Trophoblast cell (in vitro differentiated cells and primary cell): Measurements from ENCODE around the gene SHCBP1L.

Experiments used
- DNase-seq, 2 donors: peaks; one replicate each; pipeline ENCODE4 v3.0.0-alpha.2; 2016
- H2AFZ ChIP-seq: 2 replicates; pipeline ENCODE4 v1.6.1; 2013; ENCODE audit warnings: low read length, moderate library complexity, mild to moderate bottlenecking; ENCODE audit not compliant: insufficient read depth, poor library complexity
- H2AK5ac ChIP-seq: 2 replicates; pipeline ENCODE4 v1.6.1; 2013; ENCODE audit warnings: mild to moderate bottlenecking, low read length
- H2BK120ac ChIP-seq: 2 replicates; pipeline ENCODE4 v1.6.1; 2013; ENCODE audit warnings: low read length, mild to moderate bottlenecking, moderate library complexity; ENCODE audit not compliant: insufficient read depth, poor library complexity
- H2BK12ac ChIP-seq: 2 replicates; pipeline ENCODE4 v1.6.1; 2013; ENCODE audit warnings: mild to moderate bottlenecking, low read length, moderate library complexity
- H2BK5ac ChIP-seq: 2 replicates; pipeline ENCODE4 v1.6.1; 2013; ENCODE audit warnings: low read length, low read depth, moderate library complexity, mild to moderate bottlenecking; ENCODE audit not compliant: poor library complexity
- H3K14ac ChIP-seq: 2 replicates; pipeline ENCODE4 v1.6.1; 2013; ENCODE audit warnings: mild to moderate bottlenecking, low read length
- H3K18ac ChIP-seq: 2 replicates; pipeline ENCODE4 v1.6.1; 2013; ENCODE audit warnings: mild to moderate bottlenecking, low read length
- H3K23ac ChIP-seq: 2 replicates; pipeline ENCODE4 v1.6.1; 2013; ENCODE audit warnings: low read length
- H3K27ac ChIP-seq: 2 replicates; pipeline ENCODE4 v1.5.1; 2013; ENCODE audit warnings: low read depth, mild to moderate bottlenecking, inconsistent platforms, low read length, moderate library complexity
- H3K27me3 ChIP-seq: 2 replicates; pipeline ENCODE4 v1.6.1; 2013; ENCODE audit warnings: inconsistent platforms, mild to moderate bottlenecking, low read length, moderate library complexity; ENCODE audit not compliant: insufficient read depth
- H3K36me3 ChIP-seq, 2 experiments: 1 replicate in 1 of 2; 2 replicates in 1 of 2; pipeline ENCODE4 v1.6.1; 2013; ENCODE audit warnings: low read length in 2 of 2, mild to moderate bottlenecking in 2 of 2, moderate library complexity in 1 of 2; ENCODE audit not compliant: insufficient read depth in 2 of 2, control insufficient read depth in 1 of 2
- H3K4ac ChIP-seq: 2 replicates; pipeline ENCODE4 v1.6.1; 2013; ENCODE audit warnings: low read depth, mild to moderate bottlenecking, low read length, moderate library complexity
- H3K4me1 ChIP-seq, 2 experiments: 1 replicate in 1 of 2; 2 replicates in 1 of 2; pipeline ENCODE4 v1.6.1; 2013; ENCODE audit warnings: low read length in 2 of 2, mild to moderate bottlenecking in 2 of 2, moderate library complexity in 1 of 2; ENCODE audit not compliant: insufficient read depth in 2 of 2, control insufficient read depth in 1 of 2
- H3K4me2 ChIP-seq: 2 replicates; pipeline ENCODE4 v1.6.1; 2013; ENCODE audit warnings: inconsistent platforms, mild to moderate bottlenecking, low read length, moderate library complexity
- H3K4me3 ChIP-seq: 2 replicates; pipeline ENCODE4 v1.5.1; 2013; ENCODE audit warnings: mild to moderate bottlenecking, low read depth, low read length, inconsistent platforms
- H3K79me1 ChIP-seq: one replicate; pipeline ENCODE4 v1.6.1; 2013; ENCODE audit warnings: low read length
- H3K79me2 ChIP-seq: 2 replicates; pipeline ENCODE4 v1.6.1; 2013; ENCODE audit warnings: low read length, mild to moderate bottlenecking; ENCODE audit not compliant: control insufficient read depth, insufficient read depth, poor library complexity
- H3K9ac ChIP-seq: 2 replicates; pipeline ENCODE4 v1.6.1; 2013; ENCODE audit warnings: mild to moderate bottlenecking, low read length
- H3K9me3 ChIP-seq: 2 replicates; pipeline ENCODE4 v1.6.1; 2013; ENCODE audit warnings: low read depth, mild to moderate bottlenecking, control low read depth, inconsistent platforms, low read length; ENCODE audit not compliant: insufficient read depth
- H4K12ac ChIP-seq: 2 replicates; pipeline ENCODE4 v1.6.1; 2013; ENCODE audit warnings: low read depth, mild to moderate bottlenecking, low read length, moderate library complexity
- H4K8ac ChIP-seq: 2 replicates; pipeline ENCODE4 v1.6.1; 2013; ENCODE audit warnings: low read depth, mild to moderate bottlenecking, low read length, moderate library complexity
- H4K91ac ChIP-seq: one replicate; pipeline ENCODE4 v1.6.1; 2013; ENCODE audit warnings: low read depth, mild to moderate bottlenecking, low read length, moderate library complexity
- WGBS: extraction: QIAGEN DNeasy Blood & Tissue Kit; methylation state at CpG from one replicate; pipeline ENCODE4 v1.1.7; 2013; ENCODE audit warnings: missing lambda C conversion rate; ENCODE audit not compliant: insufficient read length, insufficient coverage; ENCODE audit errors: extremely low coverage; 5-methylcytosine and 5-hydroxymethylcytosine counted together

SHCBP1L gene

DNA sequence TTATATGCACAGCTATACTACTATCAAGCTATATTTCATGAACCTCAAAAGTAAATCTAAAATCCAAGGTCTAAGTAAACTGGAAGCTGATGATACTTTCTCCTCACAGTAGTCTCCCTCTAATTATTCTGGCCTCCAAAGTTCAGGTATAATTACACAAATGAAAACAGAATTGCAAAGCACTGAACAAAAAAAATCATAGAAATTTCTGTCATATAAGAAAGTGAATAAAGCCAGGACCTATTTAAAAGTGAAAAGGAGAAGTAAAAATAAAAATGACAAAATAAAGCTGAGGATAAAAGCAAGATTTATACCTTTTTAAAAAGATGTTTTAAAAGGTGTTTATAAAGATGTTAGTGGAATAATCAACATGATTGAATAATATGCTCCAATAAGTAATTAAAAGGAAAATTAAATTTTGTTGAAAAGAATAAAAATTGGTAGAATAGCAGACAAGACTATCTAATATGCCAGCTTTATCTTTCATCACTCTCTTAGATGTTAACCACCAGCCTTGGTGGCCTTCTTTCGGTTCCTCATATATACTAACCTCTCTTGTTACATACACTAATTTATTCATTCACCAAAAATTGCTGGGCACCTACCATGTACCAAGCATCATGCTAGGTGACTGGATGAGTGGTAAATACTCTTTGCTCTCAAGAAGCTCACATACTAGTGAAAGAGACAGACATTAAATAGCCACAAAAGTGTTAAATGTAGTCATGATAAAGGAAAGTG lies 25.1 kb downstream of the SHCBP1L start:
- no CpG with 5 or more reads among the region's 1 CpG for WGBS

GRCh38 chr1:182925661-182926060 lies 27.3 kb downstream of the SHCBP1L start:
- Histone ChIP-seq H3K14ac (no peak overlapping the region), H3K18ac (no peak overlapping the region), H2BK5ac (no peak overlapping the region), H3K27me3 (no peaks in the 10 kb centered on the region), H3K4ac (no peak overlapping the region), H2BK12ac (no peak overlapping the region), H4K91ac (no peak overlapping the region), H2BK120ac (no peak overlapping the region), H4K12ac (no peak overlapping the region), H3K9me3 (no peaks in the 10 kb centered on the region), H2AK5ac (no peak overlapping the region), H4K8ac (no peak overlapping the region), H2AFZ (no peak overlapping the region), H3K4me3 (no peak overlapping the region), H3K4me1 (no peaks in the 10 kb centered on the region), H3K27ac (no peak overlapping the region), H3K79me1 (no peaks in the 10 kb centered on the region), H3K36me3 (no peaks in the 10 kb centered on the region), H3K4me2 (no peak overlapping the region), H3K79me2 (no peaks in the 10 kb centered on the region), H3K23ac (no peak overlapping the region), H3K9ac (no peak overlapping the region)
- no CpG with 5 or more reads among the region's 1 CpG for WGBS
- no peak for DNase-seq

More for the DNA sequence above, 25.1 kb downstream of the SHCBP1L start:
- Histone ChIP-seq H3K36me3 (no peaks in the 10 kb centered on the region), H3K4me2 (no peak overlapping the region), H3K79me2 (no peaks in the 10 kb centered on the region), H3K4ac (no peak overlapping the region), H3K79me1 (no peaks in the 10 kb centered on the region), H3K18ac (no peak overlapping the region), H3K9me3 (no peaks in the 10 kb centered on the region), H4K12ac (no peak overlapping the region), H4K8ac (no peak overlapping the region), H4K91ac (no peak overlapping the region), H2AFZ (no peak overlapping the region), H3K23ac (no peak overlapping the region), H2BK120ac (no peak overlapping the region), H3K4me3 (no peak overlapping the region), H2BK5ac (no peak overlapping the region), H3K9ac (no peak overlapping the region), H3K27ac (no peak overlapping the region), H2AK5ac (no peak overlapping the region), H2BK12ac (no peak overlapping the region), H3K14ac (no peak overlapping the region), H3K4me1 (no peaks in the 10 kb centered on the region), H3K27me3 (no peaks in the 10 kb centered on the region)
- DNase-seq = no peak

DNA sequence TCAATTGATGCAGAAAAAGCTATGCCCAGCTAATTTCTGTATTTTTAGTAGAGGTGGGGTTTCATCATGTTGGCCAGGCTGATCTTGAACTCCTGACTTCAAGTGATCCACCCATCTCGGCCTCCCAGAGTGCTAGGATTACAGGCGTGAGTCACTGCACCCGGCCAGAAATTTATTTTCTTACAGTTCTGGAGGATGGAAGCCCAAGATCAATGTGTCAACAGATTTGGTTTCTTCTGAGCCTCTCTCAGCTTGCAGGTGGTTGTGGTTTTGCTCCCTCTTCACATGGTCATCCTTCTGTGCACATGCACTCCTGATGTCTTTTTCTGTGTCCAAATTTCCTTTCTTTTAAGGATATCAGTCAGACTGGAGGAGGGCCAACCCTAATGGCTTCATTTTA lies 35.6 kb downstream of the SHCBP1L start:
- Histone ChIP-seq H3K27me3 (no peaks in the 10 kb centered on the region), H3K4me3 (no peak overlapping the region), H3K9ac (no peak overlapping the region), H3K23ac (no peak overlapping the region), H3K4me1 (no peaks in the 10 kb centered on the region), H3K14ac (no peak overlapping the region), H3K4me2 (no peak overlapping the region), H2BK5ac (no peak overlapping the region), H3K9me3 (no peaks in the 10 kb centered on the region), H3K4ac (no peak overlapping the region), H3K18ac (no peak overlapping the region), H2BK12ac (no peak overlapping the region), H4K8ac (no peak overlapping the region), H3K79me2 (no peaks in the 10 kb centered on the region), H2AK5ac (no peak overlapping the region), H2AFZ (no peak overlapping the region), H3K79me1 (no peaks in the 10 kb centered on the region), H4K12ac (no peak overlapping the region), H3K27ac (no peak overlapping the region), H4K91ac (no peak overlapping the region), H3K36me3 (no peaks in the 10 kb centered on the region), H2BK120ac (no peak overlapping the region)
- no CpG with 5 or more reads among the region's 3 CpGs for WGBS
- no peak for DNase-seq

DNA sequence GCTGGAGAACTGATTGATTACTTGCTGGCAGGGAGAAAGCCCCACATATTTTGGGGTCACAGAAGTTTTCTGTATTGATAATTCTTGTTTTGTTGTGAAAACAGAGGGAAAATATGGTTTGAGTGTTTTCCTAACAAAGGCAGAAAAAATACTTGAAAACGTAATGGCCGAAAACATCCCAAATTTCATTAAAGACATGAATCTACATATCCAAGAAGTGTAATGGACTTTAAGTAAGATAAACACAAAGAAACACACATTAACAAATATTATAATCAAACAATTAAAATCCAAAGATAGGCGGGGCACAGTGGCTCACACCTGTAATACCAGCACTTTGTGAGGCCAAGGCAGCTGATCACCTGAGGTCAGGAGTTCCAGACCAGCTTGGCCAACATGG lies 39.6 kb downstream of the SHCBP1L start:
- H3K14ac ChIP-seq = no peak overlapping the region
- H2AK5ac ChIP-seq = no peak overlapping the region
- no peak overlapping the region for H4K8ac ChIP-seq
- no peaks in the 10 kb centered on the region for H3K79me1 ChIP-seq
- no peak overlapping the region for H4K91ac ChIP-seq
- no peak overlapping the region for H3K9ac ChIP-seq
- WGBS = no CpG with 5 or more reads among the region's 3 CpGs
- no peak overlapping the region for H2BK5ac ChIP-seq
- H3K9me3 ChIP-seq = no peaks in the 10 kb centered on the region
- no peak overlapping the region for H3K27ac ChIP-seq
- no peak overlapping the region for H2BK12ac ChIP-seq
- H3K4me3 ChIP-seq = no peak overlapping the region
- no peak overlapping the region for H3K18ac ChIP-seq
- no peak for DNase-seq
- H3K27me3 ChIP-seq = no peaks in the 10 kb centered on the region
- no peaks in the 10 kb centered on the region for H3K79me2 ChIP-seq
- no peak overlapping the region for H2AFZ ChIP-seq
- H3K36me3 ChIP-seq = no peaks in the 10 kb centered on the region
- no peak overlapping the region for H2BK120ac ChIP-seq
- H3K23ac ChIP-seq = no peak overlapping the region
- H3K4me1 ChIP-seq = no peaks in the 10 kb centered on the region
- no peak overlapping the region for H3K4me2 ChIP-seq
- no peak overlapping the region for H3K4ac ChIP-seq
- H4K12ac ChIP-seq = no peak overlapping the region
